NB4 (cell line): ENCODE results near the gene RAB7A.

Experiments
- DNase-seq: peaks from one replicate; pipeline ENCODE4 v3.0.0; 2010; ENCODE audit warnings: low read depth
- H3K4me3 ChIP-seq: one replicate; pipeline ENCODE4 v1.5.1; 2011; ENCODE audit warnings: mild to moderate bottlenecking, low read depth, low read length, moderate library complexity
- CTCF ChIP-seq: IDR thresholded peaks from one replicate; pipeline ENCODE4 v1.5.1; 2012; ENCODE audit warnings: low read depth, low read length
- MAX ChIP-seq: IDR thresholded peaks from 2 replicates; pipeline ENCODE4 v1.6.1; 2011; ENCODE audit warnings: low read depth, low read length
- MYC ChIP-seq: IDR thresholded peaks from 2 replicates; pipeline ENCODE4 v1.6.1; 2011; ENCODE audit warnings: low read depth, low read length
- POLR2A ChIP-seq: IDR thresholded peaks from 2 replicates; pipeline ENCODE4 v1.6.1; 2011; ENCODE audit warnings: mild to moderate bottlenecking; ENCODE audit not compliant: insufficient read length; ENCODE audit errors: extremely low read depth

The RAB7A gene

GRCh38 chr3:128847666-128848370, 121.8 kb downstream of the RAB7A start:
- DNase-seq, result peak; percentile 18
- H3K4me3 ChIP-seq, result no peak overlapping the region
- TF ChIP-seq MYC (no peak), POLR2A (no peak)

- H3K4me3 ChIP-seq, result no peak overlapping the region
- DNase-seq, result peak; percentile 5
- TF ChIP-seq POLR2A (no peak), MAX (no peak), CTCF (no peak), MYC (no peak)
Observed at GRCh38 chr3:128848936-128849335, 123.0 kb downstream of the RAB7A start.

- TF ChIP-seq POLR2A (peak; percentile 11), MAX (no peak), MYC (peak; percentile 15; the same call in 1 of the 2 replicates), CTCF (peak; percentile 5)
- no peak overlapping the region for H3K4me3 ChIP-seq
- DNase-seq, result peak; percentile 91
Observed at GRCh38 chr3:128849911-128850455, 124.0 kb downstream of the RAB7A start.

- peak; percentile 45 for DNase-seq
- TF ChIP-seq CTCF, result no peak
- no peak for TF ChIP-seq POLR2A
- TF ChIP-seq MYC, result no peak
- no peak for TF ChIP-seq MAX
- H3K4me3 ChIP-seq, result no peak overlapping the region
Observed at GRCh38 chr3:128850544-128850943, 124.6 kb downstream of the RAB7A start.

GRCh38 chr3:128851601-128852000, 125.6 kb downstream of the RAB7A start:
- no peak for TF ChIP-seq MYC
- no peak for TF ChIP-seq CTCF
- TF ChIP-seq POLR2A, result no peak
- no peak for TF ChIP-seq MAX
- no peak for DNase-seq
- no peak overlapping the region for H3K4me3 ChIP-seq

- no peak for TF ChIP-seq POLR2A
- no peak for TF ChIP-seq MAX
- TF ChIP-seq MYC, result no peak
- no peak for TF ChIP-seq CTCF
- no peak for DNase-seq
- no peak overlapping the region for H3K4me3 ChIP-seq
Observed at GRCh38 chr3:128853826-128854225, 127.8 kb downstream of the RAB7A start.
